Measurements from ENCODE around the gene PRKG1.

PRKG1 gene

GRCh38 chr10:51139176-51139575, 64.9 kb downstream of the PRKG1 start:
- no peak for DNase-seq
- Histone ChIP-seq H3K27me3 (ENCODE audit: insufficient read depth, low read length, poor library complexity) (no peaks in the 10 kb centered on the region), H3K9me3 (ENCODE audit: insufficient read depth, low read length, severe bottlenecking) (no peaks in the 10 kb centered on the region), H3K36me3 (ENCODE audit: insufficient read depth, low read length) (no peaks in the 10 kb centered on the region), H3K9ac (ENCODE audit: low read depth, low read length) (no peak overlapping the region), H2AFZ (ENCODE audit: low read depth, low read length) (no peak overlapping the region), H4K20me1 (ENCODE audit: insufficient read depth, low read length) (no peaks in the 10 kb centered on the region), H3K79me2 (ENCODE audit: insufficient read depth, low read length) (no peaks in the 10 kb centered on the region), H3K4me3 (ENCODE audit: low read depth in 1 of 2, low read length in 2 of 2) (no peak overlapping the region), H3K27ac (ENCODE audit: low read length) (no peak overlapping the region), H3K4me1 (ENCODE audit: insufficient read depth, low read length) (no peaks in the 10 kb centered on the region), H3K4me2 (ENCODE audit: insufficient read depth, low read length) (no peak overlapping the region)
- TF ChIP-seq CTCF (IDR thresholded peaks at IDR 0.05; ENCODE audit: borderline replicate concordance, extremely low read depth, low read length, poor library complexity, severe bottlenecking): no peak
- TF ChIP-seq EZH2 (IDR thresholded peaks at IDR 0.05; ENCODE audit: borderline replicate concordance, low read depth, low read length, severe bottlenecking): no peak
- ATAC-seq (ENCODE audit: insufficient read depth, low read depth): no peak

- ATAC-seq (ENCODE audit: insufficient read depth, low read depth) (no peak), DNase-seq (no peak)
- no peak overlapping the region for H3K9ac ChIP-seq (ENCODE audit: low read depth, low read length)
- H2AFZ ChIP-seq (ENCODE audit: low read depth, low read length): no peak overlapping the region
- H3K27ac ChIP-seq (ENCODE audit: low read length): no peak overlapping the region
- no peaks in the 10 kb centered on the region for H3K4me1 ChIP-seq (ENCODE audit: insufficient read depth, low read length)
- no peaks in the 10 kb centered on the region for H3K27me3 ChIP-seq (ENCODE audit: insufficient read depth, low read length, poor library complexity)
- H4K20me1 ChIP-seq (ENCODE audit: insufficient read depth, low read length): no peaks in the 10 kb centered on the region
- no peaks in the 10 kb centered on the region for H3K79me2 ChIP-seq (ENCODE audit: insufficient read depth, low read length)
- no peaks in the 10 kb centered on the region for H3K9me3 ChIP-seq (ENCODE audit: insufficient read depth, low read length, severe bottlenecking)
- H3K4me2 ChIP-seq (ENCODE audit: insufficient read depth, low read length): no peak overlapping the region
- H3K4me3 ChIP-seq (ENCODE audit: low read depth in 1 of 2, low read length in 2 of 2): no peak overlapping the region
- no peak for TF ChIP-seq CTCF (IDR thresholded peaks at IDR 0.05; ENCODE audit: borderline replicate concordance, extremely low read depth, low read length, poor library complexity, severe bottlenecking)
- no peak for TF ChIP-seq EZH2 (IDR thresholded peaks at IDR 0.05; ENCODE audit: borderline replicate concordance, low read depth, low read length, severe bottlenecking)
- H3K36me3 ChIP-seq (ENCODE audit: insufficient read depth, low read length): no peaks in the 10 kb centered on the region
Observed at GRCh38 chr10:51141010-51141409, 66.7 kb downstream of the PRKG1 start.

- Histone ChIP-seq H3K4me3 (ENCODE audit: low read depth in 1 of 2, low read length in 2 of 2) (no peak overlapping the region), H4K20me1 (ENCODE audit: insufficient read depth, low read length) (no peaks in the 10 kb centered on the region), H2AFZ (ENCODE audit: low read depth, low read length) (no peak overlapping the region), H3K4me2 (ENCODE audit: insufficient read depth, low read length) (no peak overlapping the region), H3K4me1 (ENCODE audit: insufficient read depth, low read length) (no peaks in the 10 kb centered on the region), H3K27ac (ENCODE audit: low read length) (no peak overlapping the region), H3K79me2 (ENCODE audit: insufficient read depth, low read length) (no peaks in the 10 kb centered on the region), H3K9ac (ENCODE audit: low read depth, low read length) (no peak overlapping the region), H3K27me3 (ENCODE audit: insufficient read depth, low read length, poor library complexity) (no peaks in the 10 kb centered on the region), H3K36me3 (ENCODE audit: insufficient read depth, low read length) (no peaks in the 10 kb centered on the region), H3K9me3 (ENCODE audit: insufficient read depth, low read length, severe bottlenecking) (no peaks in the 10 kb centered on the region)
- DNase-seq: no peak
- TF ChIP-seq CTCF (IDR thresholded peaks at IDR 0.05; ENCODE audit: borderline replicate concordance, extremely low read depth, low read length, poor library complexity, severe bottlenecking) (no peak), EZH2 (IDR thresholded peaks at IDR 0.05; ENCODE audit: borderline replicate concordance, low read depth, low read length, severe bottlenecking) (no peak)
- ATAC-seq (ENCODE audit: insufficient read depth, low read depth): no peak
Observed at GRCh38 chr10:51144161-51144781, 70.0 kb downstream of the PRKG1 start.
